GM18858 (cell line): ENCODE results near the gene EXOC3L4.
"Not testable (repeated sequence)": the region's sequence is repeated elsewhere in the genome, so short reads cannot be mapped to it uniquely, and the experiment has no call there.

Experiments used
- ATAC-seq: cut with Tn5 transposase; IDR thresholded peaks from one replicate; pipeline ENCODE4 v1.9.1; 2021; ENCODE audit not compliant: unreplicated experiment

EXOC3L4 gene

DNA sequence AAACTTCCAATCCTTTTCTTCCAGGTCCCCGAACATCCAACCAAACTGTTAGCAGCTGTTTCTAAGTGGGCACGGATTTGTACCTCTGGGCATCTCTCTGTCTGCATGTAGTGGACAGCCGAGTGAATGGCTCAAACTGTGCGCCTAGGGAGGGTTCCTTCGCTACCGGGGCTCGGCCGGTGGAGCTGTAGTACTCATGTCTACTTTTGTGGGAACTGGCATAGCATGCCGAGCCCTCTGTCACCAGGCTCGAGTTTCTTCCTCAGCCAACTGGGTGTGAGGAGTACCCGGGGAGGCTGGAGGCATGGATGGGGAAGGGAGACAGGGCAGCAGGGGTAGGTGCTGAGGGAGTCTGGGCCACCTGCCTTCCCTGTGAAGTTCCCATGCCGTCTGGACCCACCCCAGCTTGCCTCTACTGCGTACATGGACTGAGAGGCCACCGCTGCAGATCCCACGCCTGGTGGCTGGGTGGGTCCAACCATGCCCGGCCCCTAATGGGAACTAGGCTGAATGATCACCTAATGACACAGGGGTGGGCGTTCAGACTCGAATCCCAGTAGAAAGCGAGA, 51.7 kb downstream of the EXOC3L4 start:
- ATAC-seq, result no peak

DNA sequence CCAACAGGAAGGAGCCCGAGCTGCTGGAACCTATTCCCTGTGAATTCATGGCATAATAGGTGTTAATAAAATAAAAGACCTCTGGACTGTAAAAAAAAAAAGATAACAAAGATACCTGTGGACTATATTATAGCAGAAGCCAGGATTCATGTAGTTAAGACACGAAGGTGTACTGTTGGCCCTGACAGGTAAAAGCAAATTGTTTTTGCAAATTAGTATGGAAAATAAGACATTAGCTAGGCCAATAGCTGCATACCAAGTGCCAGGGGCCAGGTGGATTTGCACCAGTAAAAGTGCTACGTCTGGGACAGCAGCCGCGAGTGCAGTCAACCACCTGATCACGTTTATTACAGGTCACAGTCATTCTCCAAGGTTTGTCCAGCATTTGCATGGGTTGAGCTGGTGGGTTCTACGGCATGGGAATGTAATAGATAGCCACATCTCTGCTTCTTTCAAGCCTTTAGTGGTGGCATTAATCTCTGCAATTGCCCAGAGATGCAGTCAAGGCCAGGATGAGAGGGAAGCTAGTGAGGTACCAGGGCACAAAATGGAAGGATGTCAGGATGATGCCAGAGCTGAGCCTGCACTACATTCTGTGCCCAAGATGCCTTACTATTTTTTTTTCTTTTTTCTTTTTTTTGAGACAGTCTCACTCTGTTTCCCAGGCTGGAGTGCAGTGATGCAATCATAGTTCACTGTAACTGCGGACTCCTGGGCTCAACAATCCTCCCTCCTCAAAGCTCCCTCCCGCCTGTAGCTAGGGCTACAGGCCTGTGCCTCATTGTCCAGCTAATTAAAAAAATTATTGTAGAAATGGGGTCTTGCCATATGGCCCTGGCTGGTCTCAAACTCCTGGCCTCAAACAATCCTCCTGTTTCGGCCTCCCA, 55.1 kb downstream of the EXOC3L4 start:
- ATAC-seq, result no peak

DNA sequence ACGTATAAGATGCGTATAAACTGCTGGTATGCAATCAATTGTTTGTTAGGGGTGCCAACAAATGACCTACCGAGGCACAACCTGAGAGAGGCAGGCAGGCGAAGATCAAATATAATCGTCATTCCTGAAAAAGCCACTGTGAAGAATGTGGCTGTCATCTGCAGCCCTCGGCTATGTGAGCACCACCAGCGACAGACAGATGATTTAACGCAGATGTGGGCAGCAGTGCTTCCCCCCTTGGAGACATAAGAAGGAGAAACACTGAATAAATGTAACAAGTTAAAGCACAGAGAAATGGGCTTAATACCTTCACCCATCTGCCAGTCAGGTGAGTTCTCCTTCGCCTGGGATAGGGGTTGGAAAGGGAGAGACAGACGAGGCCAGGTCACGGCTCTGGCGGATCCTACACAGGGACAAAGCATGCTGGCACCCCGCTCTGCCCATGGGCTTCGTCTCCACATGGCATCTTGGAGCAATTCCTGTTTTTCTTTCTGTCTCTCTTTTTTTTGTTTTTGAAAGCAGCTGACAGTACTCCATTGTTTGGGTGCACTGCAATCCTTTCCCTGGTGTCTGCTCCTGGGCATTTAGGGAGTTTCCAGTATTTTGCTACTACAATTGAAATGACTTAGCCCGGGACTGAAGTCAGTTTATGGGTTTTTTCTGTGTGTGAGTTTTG, 56.9 kb downstream of the EXOC3L4 start:
- no peak for ATAC-seq

DNA sequence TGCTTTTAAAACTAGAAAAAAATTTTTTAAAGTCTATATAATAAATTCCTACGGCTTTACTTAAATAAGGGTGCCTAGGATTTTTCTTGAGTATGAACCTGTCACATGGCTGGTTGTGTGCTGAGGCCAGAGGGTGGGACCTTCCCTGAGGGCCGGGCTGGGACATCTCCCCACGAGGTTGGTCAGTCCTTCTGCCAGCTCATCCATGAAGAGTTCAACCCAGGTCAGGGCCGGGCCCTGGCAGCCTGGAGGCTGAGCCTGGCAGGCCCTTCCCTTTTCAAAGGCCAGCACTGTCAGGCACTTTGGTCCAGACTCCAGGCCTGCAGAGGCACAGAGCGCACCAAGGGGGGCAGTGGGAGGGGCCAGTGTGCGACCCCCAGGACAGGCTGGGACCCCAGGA, 60.5 kb downstream of the EXOC3L4 start:
- ATAC-seq, result no peak

DNA sequence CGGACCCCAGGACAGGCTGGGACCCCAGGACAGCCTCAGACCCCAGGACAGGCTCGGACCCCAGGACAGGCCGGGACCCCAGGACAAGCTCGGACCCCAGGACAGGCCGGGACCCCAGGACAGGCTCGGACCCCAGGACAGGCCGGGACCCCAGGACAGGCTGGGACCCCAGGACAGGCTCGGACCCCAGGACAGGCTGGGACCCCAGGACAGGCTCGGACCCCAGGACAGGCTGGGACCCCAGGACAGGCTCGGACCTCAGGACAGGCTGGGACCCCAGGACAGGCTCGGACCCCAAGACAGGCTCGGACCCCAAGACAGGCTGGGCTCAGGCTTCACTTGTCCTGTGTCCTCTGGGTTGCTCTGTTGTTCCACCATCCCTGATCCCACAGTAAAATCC, 60.9 kb downstream of the EXOC3L4 start:
- not testable (repeated sequence) for ATAC-seq

DNA sequence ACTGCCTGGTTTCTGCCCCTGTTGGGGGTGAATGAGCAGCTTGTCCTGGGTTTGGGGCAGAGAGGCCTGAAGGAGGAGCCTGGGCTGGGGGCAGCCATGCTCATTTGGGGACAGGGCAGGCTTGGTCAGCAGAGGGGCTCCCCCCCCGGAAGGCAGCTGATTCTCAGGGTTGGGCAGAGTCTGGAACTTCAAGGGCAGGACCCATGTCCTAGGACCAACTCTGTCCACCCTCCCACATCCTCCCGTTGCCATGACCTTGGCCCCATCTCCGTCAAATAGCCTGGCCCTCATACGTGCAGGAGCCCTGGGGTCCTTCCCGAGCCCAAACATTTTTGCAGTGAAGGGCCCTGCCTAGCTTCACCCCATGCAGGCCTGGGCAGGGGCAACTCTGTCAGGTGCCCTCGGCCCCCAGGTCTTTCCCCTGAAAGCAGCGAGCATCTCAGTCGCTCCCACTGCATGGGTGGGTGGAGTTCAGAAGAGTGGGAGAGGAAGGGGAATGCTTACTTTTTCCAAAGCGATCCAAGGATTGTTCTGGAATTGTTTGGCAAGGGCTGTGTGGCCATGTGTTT, 61.4 kb downstream of the EXOC3L4 start:
- no peak for ATAC-seq

DNA sequence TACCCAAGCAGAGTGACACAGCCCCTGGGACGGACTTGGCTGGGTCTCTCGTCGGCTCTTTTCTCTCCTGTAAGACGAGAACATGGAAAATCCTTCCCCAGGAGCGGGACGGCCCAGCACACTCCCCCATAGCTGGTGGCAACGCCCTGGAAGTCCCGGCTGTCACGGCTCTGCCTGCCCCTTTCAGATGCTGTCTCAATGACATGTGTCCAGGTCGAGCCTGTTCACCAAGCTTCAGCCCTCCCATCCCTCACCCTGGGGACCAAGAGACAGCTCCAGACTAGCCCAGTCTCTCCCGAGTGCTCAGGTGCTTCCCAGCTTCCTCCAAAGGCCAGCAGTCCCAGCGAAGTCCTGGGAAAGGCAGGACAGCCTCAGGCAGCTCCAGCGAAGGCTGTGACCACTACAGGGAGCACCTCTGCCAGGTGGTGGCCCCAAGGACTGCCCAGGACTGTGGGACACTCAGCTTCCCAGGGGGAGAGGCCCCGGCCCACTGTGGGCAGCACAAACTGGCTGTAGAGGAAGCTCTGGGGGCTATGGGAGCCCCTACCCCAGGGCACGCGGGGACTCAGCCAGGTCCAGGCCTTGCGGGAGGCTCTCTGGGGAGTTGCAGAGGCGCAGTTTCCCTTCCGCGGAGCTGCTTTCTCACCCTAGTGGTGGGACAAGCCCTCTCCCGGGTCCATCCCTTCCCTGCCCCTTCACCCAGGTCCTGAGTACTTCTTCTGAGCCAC, 62.3 kb downstream of the EXOC3L4 start:
- ATAC-seq, result no peak

DNA sequence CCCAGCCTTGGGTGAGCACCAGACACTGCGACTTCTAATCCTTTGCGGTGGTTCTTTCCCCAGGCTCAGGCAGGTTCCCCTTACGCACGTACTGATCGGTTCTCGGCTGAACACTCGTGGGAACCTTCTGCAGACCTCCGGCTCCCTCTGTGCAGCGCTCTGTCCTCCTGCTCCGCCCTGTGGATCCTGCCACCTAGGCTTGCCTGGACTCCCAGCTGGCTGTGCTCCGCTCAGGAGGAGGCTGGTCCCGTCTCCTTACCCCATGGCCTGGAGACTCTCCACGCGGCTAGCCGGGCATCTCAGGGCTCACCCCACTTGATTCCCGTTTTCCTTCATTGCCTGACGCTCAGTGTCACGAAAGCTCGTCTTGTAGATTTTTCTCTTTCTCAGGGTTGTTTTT, 63.4 kb downstream of the EXOC3L4 start:
- no peak for ATAC-seq

DNA sequence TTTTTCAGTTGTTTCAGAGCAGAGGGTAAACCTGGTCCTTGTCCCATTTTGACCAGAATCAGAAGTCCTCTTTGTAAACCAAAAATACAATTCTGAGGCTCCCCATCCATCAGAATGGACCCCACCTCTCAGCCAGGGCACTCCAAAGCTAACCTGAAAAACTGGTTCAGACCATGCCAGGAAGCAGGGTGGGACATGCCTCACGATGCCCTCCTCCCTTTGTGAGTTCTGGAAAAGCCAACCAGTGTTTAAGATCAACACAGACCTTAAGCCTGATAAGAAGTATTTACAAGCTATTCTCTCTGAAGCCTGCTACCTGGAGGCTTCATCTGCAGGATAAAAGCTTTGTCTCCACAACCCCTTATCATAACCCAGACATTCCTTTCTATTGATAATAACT, 64.2 kb downstream of the EXOC3L4 start:
- no peak for ATAC-seq
